ENCODE data around the gene CDX4. TPM values are rescaled to one million over a fixed set of nuclear protein-coding genes. Genes with fewer than 3 reads are reported as not detected.

Gene CDX4
- polyA plus RNA-seq, 1 donor (not counting 4 experiments of a cell fraction or from before 2014, with no cell fraction given) = not detected

DNA sequence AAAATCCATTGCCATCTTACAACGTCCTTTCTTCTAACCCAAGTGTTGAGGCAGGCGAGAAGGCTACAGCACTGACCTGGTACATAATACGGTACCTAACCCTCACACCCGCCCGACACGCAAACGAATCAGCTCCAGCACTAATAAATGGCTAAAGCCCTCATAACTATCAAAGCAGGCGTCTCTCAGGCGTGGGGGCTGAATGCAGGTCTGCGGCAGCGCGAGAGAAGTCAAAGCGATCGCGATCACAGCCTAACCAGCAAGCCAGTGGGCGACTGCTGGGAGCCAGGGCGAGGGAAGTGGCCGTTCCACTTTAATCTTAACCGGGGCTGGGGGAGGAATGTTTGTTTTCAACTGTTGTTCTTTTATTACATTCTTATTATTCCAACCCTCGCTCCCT lies 1.5 kb downstream of the CDX4 start:
- no peak for DNase-seq (ENCODE audit: low read depth, low spot score)
- Histone ChIP-seq H3K9me3 (ENCODE audit: control insufficient read depth, low read depth, low read length) (no peaks in the 10 kb centered on the region), H3K9me1 (ENCODE audit: control insufficient read depth, extremely low read depth, insufficient read depth, low read length) (no peaks in the 10 kb centered on the region), H3K79me2 (ENCODE audit: control insufficient read depth, insufficient read depth, low read length) (no peaks in the 10 kb centered on the region), H3K9ac (ENCODE audit: control insufficient read depth, extremely low read depth, insufficient read depth, low read length) (no peak overlapping the region), H3K27ac (ENCODE audit: control insufficient read depth, insufficient read depth, low read length) (no peak overlapping the region), H4K20me1 (ENCODE audit: control insufficient read depth, extremely low read depth, insufficient read depth, low read length) (no peaks in the 10 kb centered on the region), H3K4me3 (ENCODE audit: control insufficient read depth in 2 of 3, extremely low read depth in 1 of 3, insufficient read depth in 2 of 3, low read depth in 1 of 3, low read length in 3 of 3) (no peak overlapping the region), H2AFZ (ENCODE audit: control insufficient read depth, low read length) (no peak overlapping the region), H3K4me1 (ENCODE audit: control insufficient read depth, extremely low read depth, insufficient read depth, low read length) (no peaks in the 10 kb centered on the region), H3K27me3 (ENCODE audit: control insufficient read depth, extremely low read depth, insufficient read depth, low read length) (peaks cover 28% of the 10 kb centered on the region), H3K4me2 (ENCODE audit: control insufficient read depth, extremely low read depth, insufficient read depth, low read depth, low read length) (no peak overlapping the region), H3K36me3 (ENCODE audit: control insufficient read depth in 2 of 2, extremely low read depth in 1 of 2, insufficient read depth in 2 of 2, low read length in 2 of 2) (no peaks in the 10 kb centered on the region)
- TF ChIP-seq EZH2 (IDR thresholded peaks at IDR 0.05; ENCODE audit: low read length) (peak; percentile 43), CTCF (optimal IDR thresholded peaks at IDR 0.05 in 1 of 3, IDR thresholded peaks at IDR 0.05 in 1 of 3, conservative IDR thresholded peaks at IDR 0.05 in 1 of 3; ENCODE audit: extremely low read depth in 1 of 3, insufficient read depth in 2 of 3, low read length in 3 of 3) (no peak)
- dilution Hi-C loops (cut with MboI; ENCODE audit: extremely low pct_ligation_motif_present, low sequenced_read_pairs) = no loop called here
- no peak for FAIRE-seq

- DNase-seq (ENCODE audit: low read depth, low spot score) (no peak), FAIRE-seq (no peak)
- Histone ChIP-seq H3K27ac (ENCODE audit: control insufficient read depth, insufficient read depth, low read length) (no peak overlapping the region), H3K27me3 (ENCODE audit: control insufficient read depth, extremely low read depth, insufficient read depth, low read length) (peaks cover 5% of the 10 kb centered on the region), H2AFZ (ENCODE audit: control insufficient read depth, low read length) (no peak overlapping the region), H3K4me1 (ENCODE audit: control insufficient read depth, extremely low read depth, insufficient read depth, low read length) (no peaks in the 10 kb centered on the region), H3K4me3 (ENCODE audit: control insufficient read depth in 2 of 3, extremely low read depth in 1 of 3, insufficient read depth in 2 of 3, low read depth in 1 of 3, low read length in 3 of 3) (no peak overlapping the region), H3K79me2 (ENCODE audit: control insufficient read depth, insufficient read depth, low read length) (no peaks in the 10 kb centered on the region), H3K9me1 (ENCODE audit: control insufficient read depth, extremely low read depth, insufficient read depth, low read length) (no peaks in the 10 kb centered on the region), H3K4me2 (ENCODE audit: control insufficient read depth, extremely low read depth, insufficient read depth, low read depth, low read length) (no peak overlapping the region), H3K9me3 (ENCODE audit: control insufficient read depth, low read depth, low read length) (no peaks in the 10 kb centered on the region), H4K20me1 (ENCODE audit: control insufficient read depth, extremely low read depth, insufficient read depth, low read length) (no peaks in the 10 kb centered on the region), H3K9ac (ENCODE audit: control insufficient read depth, extremely low read depth, insufficient read depth, low read length) (no peak overlapping the region), H3K36me3 (ENCODE audit: control insufficient read depth in 2 of 2, extremely low read depth in 1 of 2, insufficient read depth in 2 of 2, low read length in 2 of 2) (no peaks in the 10 kb centered on the region)
- TF ChIP-seq EZH2 (IDR thresholded peaks at IDR 0.05; ENCODE audit: low read length) (no peak), CTCF (optimal IDR thresholded peaks at IDR 0.05 in 1 of 3, IDR thresholded peaks at IDR 0.05 in 1 of 3, conservative IDR thresholded peaks at IDR 0.05 in 1 of 3; ENCODE audit: extremely low read depth in 1 of 3, insufficient read depth in 2 of 3, low read length in 3 of 3) (no peak)
- dilution Hi-C loops (cut with MboI; ENCODE audit: extremely low pct_ligation_motif_present, low sequenced_read_pairs) = no loop called here
Measured at GRCh38 chrX:73455171-73455570, 8.3 kb downstream of the CDX4 start.

Data from keratinocyte (primary cell).